ENCODE data around the gene SEPTIN6.

DNA sequence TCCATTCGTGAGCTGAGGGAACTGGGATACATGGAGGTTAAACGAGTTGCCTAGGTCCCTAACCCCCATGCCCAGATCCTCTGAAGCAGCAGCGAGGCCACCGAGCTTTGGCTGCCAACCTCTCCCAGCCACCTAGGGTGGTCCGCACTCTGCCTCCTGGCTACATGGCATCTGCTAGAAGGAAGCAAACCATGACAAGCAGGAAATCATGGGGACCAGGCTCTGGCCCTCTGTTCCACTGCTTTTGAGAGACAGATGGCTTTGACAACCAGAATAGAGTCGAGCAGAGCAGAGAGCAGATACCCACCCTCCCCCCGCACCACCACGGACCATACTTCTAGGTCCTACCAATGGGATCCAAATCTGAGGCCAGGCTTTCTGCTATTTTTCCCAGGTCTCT, 49.3 kb downstream of the SEPTIN6 start:
- no peak for TF ChIP-seq POLR2A (IDR thresholded peaks at IDR 0.05)
- TF ChIP-seq, protein P1, sequence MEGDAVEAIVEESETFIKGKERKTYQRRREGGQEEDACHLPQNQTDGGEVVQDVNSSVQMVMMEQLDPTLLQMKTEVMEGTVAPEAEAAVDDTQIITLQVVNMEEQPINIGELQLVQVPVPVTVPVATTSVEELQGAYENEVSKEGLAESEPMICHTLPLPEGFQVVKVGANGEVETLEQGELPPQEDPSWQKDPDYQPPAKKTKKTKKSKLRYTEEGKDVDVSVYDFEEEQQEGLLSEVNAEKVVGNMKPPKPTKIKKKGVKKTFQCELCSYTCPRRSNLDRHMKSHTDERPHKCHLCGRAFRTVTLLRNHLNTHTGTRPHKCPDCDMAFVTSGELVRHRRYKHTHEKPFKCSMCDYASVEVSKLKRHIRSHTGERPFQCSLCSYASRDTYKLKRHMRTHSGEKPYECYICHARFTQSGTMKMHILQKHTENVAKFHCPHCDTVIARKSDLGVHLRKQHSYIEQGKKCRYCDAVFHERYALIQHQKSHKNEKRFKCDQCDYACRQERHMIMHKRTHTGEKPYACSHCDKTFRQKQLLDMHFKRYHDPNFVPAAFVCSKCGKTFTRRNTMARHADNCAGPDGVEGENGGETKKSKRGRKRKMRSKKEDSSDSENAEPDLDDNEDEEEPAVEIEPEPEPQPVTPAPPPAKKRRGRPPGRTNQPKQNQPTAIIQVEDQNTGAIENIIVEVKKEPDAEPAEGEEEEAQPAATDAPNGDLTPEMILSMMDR (IDR thresholded peaks at IDR 0.05) = no peak

All from right lobe of liver (tissue), 4 donors.